HG02943 (cell line): Measurements from ENCODE around the gene STX16.

Experiments used
- ATAC-seq: cut with Tn5 transposase; IDR thresholded peaks from one replicate; pipeline ENCODE4 v1.9.1; 2021; ENCODE audit warnings: mild to moderate bottlenecking, low read depth, moderate library complexity; ENCODE audit not compliant: unreplicated experiment

The STX16 gene

GRCh38 chr20:58695895-58696375 lies 44.9 kb downstream of the STX16 start:
- ATAC-seq: no peak

GRCh38 chr20:58696411-58696961 lies 45.4 kb downstream of the STX16 start:
- ATAC-seq: no peak

- no peak for ATAC-seq
Measured at GRCh38 chr20:58697201-58697866, 46.3 kb downstream of the STX16 start.

- ATAC-seq: no peak
Measured at GRCh38 chr20:58697867-58698703, 47.0 kb downstream of the STX16 start.

GRCh38 chr20:58698741-58699622 lies 47.9 kb downstream of the STX16 start:
- ATAC-seq: no peak

- no peak for ATAC-seq
Measured at GRCh38 chr20:58699623-58700107, 48.6 kb downstream of the STX16 start.

GRCh38 chr20:58700121-58700821 lies 49.2 kb downstream of the STX16 start:
- no peak for ATAC-seq

- no peak for ATAC-seq
Measured at GRCh38 chr20:58700823-58701222, 49.7 kb downstream of the STX16 start.

- ATAC-seq: no peak
Measured at GRCh38 chr20:58701431-58702160, 50.5 kb downstream of the STX16 start.

GRCh38 chr20:58702161-58702510 lies 51.1 kb downstream of the STX16 start:
- no peak for ATAC-seq

GRCh38 chr20:58702859-58703648 lies 52.0 kb downstream of the STX16 start:
- ATAC-seq: no peak

- ATAC-seq: no peak
Measured at GRCh38 chr20:58703765-58704371, 52.8 kb downstream of the STX16 start.

- no peak for ATAC-seq
Measured at GRCh38 chr20:58705208-58705926, 54.3 kb downstream of the STX16 start.

- ATAC-seq: no peak
Measured at GRCh38 chr20:58706150-58706892, 55.2 kb downstream of the STX16 start.

- no peak for ATAC-seq
Measured at GRCh38 chr20:58706975-58707681, 56.0 kb downstream of the STX16 start.

- ATAC-seq: no peak
Measured at GRCh38 chr20:58707770-58708169, 56.7 kb downstream of the STX16 start.
